ENCODE data around the gene FNDC10. TPM values are rescaled to one million over a fixed set of nuclear protein-coding genes. Genes with fewer than 3 reads are reported as not detected.

Gene FNDC10
- total RNA-seq, 1 donor from 2014 or later, result 8.8 TPM

DNA sequence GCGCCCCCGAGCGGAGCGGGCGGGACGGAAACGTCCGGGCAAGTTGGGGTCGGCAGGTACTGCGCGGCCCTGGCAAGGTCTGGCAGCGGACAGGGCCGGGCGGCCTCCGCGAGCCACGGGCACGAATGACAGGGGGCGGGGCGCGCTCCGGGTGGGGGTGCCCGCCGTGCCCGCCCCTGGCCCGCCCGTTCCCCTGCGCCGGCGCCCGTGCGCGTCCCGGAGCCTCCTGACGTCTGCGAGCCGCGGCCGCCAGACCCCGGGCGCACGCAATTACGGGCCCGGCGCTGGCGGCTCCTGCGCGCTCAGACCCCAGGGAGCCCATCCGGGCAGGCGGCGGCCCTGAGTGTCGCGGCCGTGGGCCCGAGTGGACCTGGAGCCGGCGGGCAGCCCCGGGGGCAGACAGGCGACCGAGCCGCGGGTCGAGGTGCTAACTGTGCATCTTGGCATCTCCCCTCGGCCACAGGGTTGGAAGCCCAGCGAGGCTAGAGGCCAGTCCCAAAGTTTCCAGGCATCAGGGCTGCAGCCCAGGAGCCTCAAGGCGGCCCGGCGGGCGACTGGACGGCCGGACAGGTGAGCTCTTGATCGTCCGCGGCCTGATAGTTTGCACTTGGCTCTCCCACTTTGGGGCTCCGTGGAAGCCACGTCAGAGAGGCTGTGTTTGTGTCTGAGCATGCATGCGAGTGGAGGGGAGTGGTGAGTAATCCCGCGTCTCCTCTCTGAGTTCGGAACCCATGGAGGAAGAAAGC, 16.3 kb upstream of the FNDC10 start:
- intact Hi-C loops (cut with micrococcal nuclease), result no loop called here

DNA sequence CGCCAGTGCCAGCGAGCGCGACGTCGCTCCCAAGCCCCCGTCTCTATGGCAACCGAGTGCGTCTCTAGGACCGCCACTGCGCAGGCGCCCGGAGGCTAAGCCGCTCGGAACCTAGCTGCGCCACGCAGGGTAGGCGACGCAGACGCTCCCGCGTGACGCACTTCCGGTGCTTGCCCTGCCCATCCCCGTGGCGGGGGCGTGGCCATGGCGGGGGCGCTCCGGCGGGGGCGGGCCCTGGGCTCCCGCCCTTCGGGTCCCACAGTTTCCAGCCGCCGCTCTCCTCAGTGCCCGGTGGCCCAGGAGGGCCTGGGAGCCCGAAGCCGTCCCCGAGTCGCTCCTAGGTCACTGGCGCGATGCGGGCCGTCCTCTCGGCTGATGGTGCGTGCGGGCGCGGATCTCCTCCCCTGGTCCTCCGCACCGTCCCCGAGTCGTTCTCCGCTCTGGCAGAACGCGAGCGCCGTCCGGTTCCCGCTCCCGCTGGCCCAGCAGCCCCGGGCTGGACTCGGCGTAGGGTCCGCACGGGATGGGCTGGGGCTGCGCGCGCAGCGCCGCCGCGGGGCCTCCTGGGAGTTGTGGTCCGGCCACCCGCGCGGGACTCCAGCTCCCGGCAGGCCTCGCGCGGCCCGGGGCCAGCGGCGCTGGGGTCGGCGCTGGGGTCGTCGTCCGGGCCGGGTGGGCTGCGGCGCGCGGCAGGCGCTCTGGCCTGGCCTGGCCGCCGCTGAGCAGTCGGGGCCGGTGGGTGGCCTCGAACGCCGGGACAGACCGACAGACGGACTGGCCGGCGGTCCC, 15.5 kb upstream of the FNDC10 start, which contains the start of gene MIB2:
MIB2 (plus strand) TSS at position 245 of the 789 bp plus-strand sequence. CDS start 7,953 bp downstream, outside the sequence.
- intact Hi-C loops (cut with micrococcal nuclease), result loop anchor here (1.0 to 2.0 kb wide), 9 partner anchors 15 to 499 kb away; partner anchors contain the start of genes ATAD3A, ATAD3B, AURKAIP1 and C1orf159

DNA sequence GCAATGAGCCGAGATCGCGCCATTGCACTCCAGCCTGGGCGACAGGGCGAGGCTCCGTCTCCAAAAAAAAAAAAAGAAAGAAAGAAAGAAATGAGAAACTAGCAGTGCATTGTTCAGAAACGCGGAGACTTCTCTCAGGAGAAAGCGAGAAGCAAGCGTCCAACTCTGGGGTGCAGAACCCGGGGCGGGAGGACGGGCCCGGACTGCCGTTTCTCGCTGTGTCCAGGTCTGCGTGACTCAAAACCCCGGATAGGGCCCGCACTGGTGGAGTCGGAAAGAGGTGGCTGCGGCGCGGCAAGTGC, 15.0 kb upstream of the FNDC10 start:
- intact Hi-C loops (cut with micrococcal nuclease), result loop anchor here (1.0 to 2.0 kb wide), 9 partner anchors 16 to 499 kb away; partner anchors contain the start of genes ATAD3A, ATAD3B, AURKAIP1 and C1orf159

DNA sequence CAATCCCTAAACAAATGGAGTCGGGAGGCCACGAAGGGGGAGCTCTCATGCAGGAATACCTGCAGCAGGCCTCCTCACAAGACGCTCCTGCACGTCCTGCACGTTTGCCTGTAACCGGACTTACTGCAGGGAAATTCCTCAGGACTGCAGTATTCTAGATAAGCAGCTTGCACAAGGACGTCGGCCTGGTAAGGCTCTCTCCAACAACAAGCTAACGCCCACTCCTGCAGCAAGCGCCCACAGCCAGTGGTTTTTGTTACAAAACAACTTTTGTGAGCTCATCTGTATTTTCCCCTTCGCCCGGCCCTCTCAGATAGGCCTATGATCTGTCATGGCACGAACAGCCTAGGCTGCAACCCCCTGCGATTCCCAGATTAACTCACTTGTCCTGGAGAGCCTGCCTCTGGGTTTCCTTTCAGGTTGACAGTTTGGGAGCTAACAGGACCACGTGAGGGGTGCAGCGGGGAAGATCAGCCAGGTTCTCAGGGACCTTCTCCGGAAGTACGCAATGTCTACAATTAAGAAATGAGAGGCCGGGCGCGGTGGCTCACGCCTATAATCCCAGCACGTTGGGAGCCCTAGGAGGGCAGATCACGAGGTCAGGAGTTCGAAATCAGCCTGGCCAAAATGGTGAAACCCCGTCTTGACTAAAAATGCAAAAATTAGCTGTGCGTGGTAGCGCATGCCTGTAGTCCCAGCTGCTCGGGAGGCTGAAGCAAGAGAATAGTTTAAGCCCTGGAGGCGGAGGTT, 14.4 kb upstream of the FNDC10 start:
- intact Hi-C loops (cut with micrococcal nuclease), result loop anchor here (2.0 kb wide), 2 partner anchors 16 to 306 kb away; partner anchors contain the start of gene PUSL1

DNA sequence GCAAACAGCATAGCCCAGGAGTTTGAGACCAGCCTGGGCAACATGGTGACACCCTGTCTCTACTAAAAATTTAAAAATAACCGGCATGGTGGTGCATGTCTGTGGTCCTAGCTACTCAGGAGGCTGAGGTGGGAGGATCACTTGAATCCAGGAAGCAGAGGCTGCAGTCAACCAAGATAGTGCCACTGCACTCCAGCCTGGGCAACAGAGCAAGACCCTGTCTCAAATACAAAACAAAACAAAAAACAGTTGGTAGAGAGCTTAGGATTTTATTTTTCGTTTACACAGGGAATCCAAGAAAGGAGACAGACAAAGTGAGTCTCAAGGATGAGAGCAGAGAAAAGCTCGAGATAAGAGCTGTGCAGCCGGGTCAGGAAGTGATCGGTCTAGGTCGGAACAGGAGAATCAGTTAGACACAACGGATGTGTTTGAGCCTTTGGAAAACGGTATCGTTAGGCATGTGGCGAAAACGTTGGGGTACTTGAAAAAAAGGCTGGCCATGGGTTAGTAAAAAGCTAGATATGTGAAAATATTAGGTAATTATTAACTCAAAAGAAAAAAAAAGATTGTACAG, 13.7 kb upstream of the FNDC10 start:
- intact Hi-C loops (cut with micrococcal nuclease), result loop anchor here (2.0 kb wide), 2 partner anchors 17 to 305 kb away; partner anchors contain the start of gene PUSL1

DNA sequence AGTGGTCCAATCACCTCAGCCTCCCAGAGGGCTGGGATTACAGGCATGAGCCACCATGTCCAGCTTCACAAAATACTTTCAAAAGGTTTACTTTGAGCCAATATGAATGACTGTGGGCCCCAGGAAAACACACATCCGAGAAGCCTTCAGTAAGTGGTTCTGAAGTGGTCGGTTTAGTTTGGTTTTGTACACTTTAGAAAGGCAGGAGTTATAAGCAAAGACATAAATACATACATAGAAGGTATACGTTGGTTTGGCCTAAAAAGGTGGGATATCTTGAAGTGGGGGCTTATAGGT, 12.1 kb upstream of the FNDC10 start:
- intact Hi-C loops (cut with micrococcal nuclease), result no loop called here

DNA sequence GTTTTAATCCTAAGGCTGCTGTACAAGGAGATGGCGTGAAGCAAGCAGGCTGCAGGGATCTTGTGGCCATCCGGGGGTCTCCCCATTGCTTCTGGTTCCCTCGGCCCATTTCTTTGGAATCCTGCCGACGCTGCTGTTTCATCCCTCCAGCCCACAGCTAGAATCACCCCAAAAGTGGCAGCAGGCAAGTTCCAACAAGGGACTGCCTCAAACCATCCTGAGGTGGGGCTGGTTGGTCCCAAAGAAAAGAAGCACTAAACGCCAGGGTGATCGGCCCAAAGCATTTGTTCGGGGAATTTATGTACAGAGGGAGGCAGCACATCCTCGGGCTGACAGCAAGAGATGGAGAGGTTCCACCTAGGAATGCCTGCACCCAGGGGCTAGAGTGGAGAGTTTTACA, 10.9 kb upstream of the FNDC10 start:
- intact Hi-C loops (cut with micrococcal nuclease), result no loop called here

DNA sequence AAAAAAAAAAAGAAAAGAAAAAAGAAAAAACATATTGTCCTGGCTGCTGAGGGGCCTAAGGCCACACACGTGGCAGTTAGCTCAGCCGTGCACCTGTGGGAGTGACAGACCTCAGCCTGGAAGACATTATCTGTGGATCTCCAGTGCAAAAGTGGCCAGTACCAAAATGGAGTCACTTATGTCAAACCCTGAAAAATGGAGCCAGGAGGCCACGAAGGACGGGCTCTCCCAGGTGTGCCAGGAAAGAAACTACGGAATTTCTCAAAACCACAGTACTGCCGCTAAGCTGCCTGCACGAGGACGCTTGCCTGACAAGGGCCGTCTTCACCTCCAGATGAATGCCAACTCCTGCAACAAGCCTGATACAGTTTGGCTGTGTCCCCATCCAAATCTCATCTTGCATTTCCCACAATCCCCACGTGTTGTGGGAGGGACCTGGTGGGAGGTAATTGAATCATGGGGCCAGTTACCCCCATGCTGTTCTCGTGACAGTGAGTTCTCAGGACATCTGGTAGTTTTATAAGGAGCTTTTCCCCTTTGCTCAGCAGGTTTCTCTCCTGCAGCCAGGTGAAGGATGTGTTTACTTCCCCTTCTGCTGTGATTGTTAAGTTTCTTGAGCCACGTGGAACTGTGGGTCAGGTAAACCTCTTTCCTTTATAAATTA, 10.0 kb upstream of the FNDC10 start:
- intact Hi-C loops (cut with micrococcal nuclease), result no loop called here

DNA sequence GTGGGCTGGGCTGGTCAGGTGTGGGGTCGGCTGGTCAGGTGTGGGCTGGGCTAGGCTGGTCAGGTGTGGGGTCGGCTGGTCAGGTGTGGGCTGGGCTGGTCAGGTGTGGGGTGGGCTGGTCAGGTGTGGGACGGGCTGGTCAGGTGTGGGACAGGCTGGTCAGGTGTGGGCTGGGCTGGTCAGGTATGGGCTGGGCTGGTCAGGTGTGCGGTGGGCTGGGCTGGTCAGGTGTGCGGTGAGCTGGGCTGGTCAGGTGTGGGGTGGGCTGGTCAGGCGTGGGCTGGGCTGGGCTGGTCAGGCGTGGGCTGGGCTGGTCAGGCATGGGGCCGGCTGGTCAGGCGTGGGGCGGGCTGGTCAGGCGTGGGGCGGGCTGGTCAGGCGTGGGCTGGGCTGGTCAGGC, 6.3 kb upstream of the FNDC10 start:
- intact Hi-C loops (cut with micrococcal nuclease), result no loop called here

DNA sequence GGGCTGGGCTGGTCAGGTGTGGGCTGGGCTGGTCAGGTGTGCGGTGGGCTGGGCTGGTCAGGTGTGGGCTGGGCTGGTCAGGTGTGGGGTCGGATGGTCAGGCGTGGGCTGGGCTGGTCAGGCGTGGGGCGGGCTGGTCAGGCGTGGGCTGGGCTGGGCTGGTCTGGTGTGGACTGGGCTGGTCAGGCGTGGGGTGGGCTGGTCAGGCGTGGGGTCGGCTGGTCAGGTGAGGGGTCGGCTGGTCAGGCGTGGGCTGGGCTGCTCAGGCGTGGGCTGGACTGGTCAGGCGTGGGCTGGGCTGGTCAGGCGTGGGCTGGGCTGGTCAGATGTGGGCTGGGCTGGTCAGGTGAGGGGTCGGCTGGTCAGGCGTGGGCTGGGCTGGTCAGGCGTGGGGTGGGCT, 5.8 kb upstream of the FNDC10 start:
- intact Hi-C loops (cut with micrococcal nuclease), result no loop called here

DNA sequence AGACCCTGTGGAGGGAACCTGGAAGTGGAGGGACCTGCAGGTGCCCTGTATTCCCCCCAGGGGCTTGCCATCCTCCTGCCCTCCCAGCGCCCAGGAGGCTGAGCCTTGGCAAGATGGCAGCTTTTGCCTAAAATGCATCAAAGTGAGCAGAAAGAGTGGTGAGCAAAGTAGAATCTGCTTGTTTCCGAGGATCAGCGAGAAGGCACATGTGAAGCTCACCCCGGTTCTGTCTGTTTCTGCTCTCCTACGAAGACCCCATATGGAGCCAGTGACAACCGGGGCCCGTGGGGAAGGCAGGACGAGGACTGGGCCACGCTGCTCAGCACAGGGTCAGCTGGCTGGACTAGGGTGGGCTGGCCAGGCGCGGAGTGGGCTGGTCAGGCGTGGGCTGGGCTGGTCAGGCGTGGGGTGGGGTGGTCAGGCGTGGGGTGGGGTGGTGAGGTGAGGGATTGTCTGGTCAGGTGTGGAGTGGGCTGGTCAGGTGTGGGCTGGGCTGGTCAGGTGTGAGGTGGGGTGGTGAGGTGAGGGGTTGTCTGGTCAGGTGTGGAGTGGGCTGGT, 5.2 kb upstream of the FNDC10 start:
- intact Hi-C loops (cut with micrococcal nuclease), result no loop called here

DNA sequence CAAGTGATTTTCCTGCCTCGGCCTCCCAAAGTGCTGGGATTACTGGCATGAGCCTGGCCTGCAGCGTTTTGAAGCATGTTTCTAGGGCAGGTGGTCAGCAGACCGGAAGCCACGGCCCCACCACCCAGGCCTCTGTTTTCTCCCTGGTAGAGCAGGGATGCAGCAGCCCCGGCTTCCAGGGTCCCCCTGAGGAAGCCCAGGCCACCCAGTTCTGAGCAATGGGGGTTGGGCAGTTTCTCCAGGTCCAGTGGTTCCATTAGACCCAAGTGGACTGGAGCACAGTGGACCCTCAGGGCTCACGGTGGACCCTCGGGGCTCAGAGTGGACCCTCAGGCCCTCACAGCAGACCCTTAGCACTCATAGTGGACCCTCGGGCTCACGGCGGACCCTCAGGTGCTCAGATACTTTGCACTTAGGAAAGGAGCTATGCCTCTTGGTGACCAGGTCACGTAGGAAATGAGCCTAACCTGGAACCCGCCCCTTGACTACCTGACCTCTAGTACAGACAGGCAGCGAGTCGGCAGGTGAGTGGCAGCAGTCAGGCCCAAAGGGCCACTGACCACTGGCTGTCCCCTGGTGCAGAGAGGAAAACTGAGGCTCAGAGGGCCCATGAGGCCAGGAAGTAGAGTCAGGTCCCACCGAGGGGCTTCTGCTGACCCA, 4.6 kb upstream of the FNDC10 start:
- intact Hi-C loops (cut with micrococcal nuclease), result no loop called here

DNA sequence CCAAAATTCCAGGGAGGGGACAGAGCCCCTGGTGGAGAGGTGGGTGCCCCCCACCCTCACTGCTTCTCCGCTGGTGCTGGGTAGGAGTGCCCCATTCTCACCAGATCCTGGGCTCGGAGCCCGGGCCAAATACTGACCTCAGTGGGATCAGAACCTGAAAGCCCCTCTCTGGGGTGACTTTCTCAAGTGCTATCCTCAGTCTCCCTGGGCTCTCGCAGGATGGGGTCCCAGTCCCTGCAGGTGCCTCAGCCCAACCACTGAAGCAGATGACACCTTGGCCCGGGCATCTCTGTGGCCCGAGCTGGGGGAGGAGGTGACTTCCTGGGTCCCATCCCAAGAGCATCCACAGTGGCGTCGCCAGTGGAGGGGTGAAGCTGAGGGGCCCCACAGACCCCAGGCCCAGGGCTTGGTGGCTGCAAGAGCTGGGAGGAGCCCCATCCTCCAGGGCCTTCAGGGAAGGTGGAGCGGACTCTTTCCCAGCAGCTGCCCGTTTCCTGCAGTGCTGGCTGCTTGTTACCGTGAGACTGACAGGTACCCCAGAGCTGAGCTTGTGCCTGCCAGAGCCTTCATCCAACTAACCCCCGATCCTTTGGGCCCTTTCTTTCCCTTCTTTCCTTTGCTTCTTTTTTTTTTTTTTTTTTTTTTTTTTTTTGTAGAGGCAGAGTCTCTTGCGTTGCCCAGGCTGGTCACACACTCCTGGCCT, 3.9 kb upstream of the FNDC10 start:
- intact Hi-C loops (cut with micrococcal nuclease), result no loop called here

DNA sequence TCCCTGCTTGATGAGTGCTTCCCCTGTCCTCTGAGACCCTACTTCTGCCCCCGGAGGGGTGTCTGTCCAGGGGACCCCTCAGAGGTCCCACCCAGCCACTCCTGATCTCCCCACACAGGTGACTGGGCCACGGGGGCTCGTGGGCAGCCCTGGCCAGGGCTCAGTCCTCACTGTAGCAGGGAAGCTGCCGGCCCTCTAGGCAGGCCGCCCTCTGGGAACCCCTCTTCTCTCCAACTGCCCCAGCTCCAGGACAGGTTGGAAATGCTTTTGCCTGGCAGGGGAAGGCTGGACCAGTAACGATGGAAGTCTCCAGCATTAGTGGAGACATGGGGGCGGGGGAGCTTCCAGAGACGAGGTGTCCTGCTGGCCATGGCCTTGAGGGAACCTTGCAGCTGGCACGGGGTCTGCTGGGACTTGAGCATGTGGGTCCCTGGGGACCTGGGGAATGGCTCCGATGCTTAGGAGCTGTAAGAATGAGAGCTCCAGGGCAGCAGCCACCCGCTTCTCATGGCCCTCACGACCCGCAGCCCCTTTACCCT, 3.1 kb upstream of the FNDC10 start:
- intact Hi-C loops (cut with micrococcal nuclease), result no loop called here

DNA sequence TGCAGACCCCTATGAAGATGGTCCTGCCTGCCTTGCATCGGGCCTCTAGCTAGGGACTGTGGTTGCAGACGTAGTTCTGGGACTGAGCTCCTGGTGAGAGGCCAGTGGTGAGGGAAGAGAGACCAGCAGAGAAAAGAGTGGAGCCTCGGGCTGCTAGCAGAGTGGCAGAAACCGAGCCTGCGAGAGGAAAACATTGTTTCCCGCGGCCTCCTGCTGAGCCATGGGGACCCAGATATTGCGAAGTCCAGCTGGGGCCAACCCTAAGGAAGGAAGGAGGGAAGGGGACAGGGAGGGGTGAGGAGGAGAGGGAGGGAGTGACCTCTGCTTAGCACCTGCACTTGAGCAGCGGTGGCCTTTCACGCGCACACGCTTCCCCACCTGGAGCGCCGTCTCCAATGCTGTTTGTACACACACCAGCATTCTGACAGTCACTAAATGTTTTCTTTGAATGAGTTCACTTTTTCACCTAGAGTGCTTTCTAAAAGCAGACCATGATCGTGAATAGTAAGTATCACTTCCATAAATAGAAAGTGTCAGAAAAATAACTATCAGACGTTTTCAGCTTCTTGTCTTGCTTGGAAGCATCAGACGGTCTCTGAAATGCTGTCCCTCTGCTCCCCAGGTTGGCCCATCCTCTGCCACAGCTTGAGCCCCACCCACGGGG, 2.5 kb upstream of the FNDC10 start:
- intact Hi-C loops (cut with micrococcal nuclease), result no loop called here

DNA sequence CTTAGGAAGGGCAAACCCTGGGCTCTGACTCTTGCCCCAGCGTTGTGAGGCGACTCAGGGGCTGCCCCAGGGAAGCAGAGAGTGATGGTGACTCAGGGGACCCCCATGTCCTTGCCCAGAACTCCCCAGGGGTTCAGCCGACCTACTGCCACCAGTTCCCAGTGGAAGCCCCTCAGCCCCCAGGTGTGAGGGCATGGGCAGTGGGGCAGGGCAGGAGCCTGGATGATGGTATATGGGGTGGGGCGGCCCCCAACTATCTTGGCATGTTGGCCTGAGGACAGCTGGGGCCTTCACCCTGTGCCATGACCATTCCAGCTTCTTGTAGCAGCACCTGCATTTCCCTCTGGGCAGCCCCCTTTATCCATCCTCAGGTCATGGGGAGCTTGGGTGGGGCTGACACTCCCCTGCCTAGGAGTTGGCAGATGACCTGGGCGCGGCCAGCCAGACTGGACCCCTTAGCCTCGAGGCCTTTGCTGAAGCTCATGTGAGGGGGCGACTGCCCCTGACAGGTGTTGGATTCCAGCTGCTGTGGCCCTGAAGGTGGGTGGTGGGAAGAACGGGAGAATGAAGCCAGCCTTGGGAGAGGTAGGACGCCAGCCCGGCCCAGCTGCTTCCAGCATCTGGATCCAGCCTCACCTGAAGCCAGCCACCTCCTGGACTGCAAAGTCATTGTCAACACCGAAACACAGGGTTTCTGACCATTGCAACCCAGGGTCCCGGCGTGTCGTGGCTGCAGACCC, 1.8 kb upstream of the FNDC10 start:
- intact Hi-C loops (cut with micrococcal nuclease), result no loop called here

DNA sequence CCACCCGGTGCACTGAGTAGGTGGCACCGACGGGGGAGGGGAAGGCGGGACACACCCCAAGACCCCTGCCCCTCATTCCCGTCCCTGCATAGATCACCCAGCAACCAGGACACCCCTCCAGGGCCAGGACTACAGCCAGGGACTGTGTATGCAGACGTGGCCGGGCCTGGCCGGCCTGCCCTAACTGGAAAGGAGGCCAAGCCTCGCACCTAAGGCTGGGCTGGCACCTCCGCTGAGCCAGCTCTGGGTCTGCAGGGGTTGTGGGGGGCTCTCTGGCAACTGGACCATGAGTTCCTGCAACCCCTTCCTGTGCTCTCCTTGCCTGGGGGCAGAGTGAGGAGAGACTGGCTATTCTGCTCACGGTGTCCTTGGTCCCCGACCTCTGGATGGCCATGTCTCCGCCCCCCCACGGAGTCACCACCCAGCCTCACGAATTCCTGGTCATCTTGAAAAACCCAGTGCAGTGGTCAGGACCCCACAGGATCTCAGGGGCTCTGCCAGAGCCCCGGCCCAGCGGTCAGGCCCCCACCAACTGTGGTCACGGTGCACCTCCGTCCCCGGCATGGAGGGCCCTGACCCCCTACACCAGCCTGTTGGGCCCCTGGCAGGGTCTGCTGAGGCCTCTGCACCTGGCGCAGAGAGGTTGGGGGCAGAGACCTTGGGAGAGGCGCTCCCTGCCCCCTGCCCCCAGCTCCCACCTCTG, 1.1 kb upstream of the FNDC10 start:
- intact Hi-C loops (cut with micrococcal nuclease), result no loop called here

All from T-helper 1 cell treated with Interleukin-12 subunit alpha and Interleukin-12 subunit beta and Interleukin-4 antibody, amounts not matched to agents 30 ng/mL and 1 ng/mL, for 36 hours (primary cell).